BLaER1 treated with 17β-estradiol and CSF1 and Interleukin-3, amounts not matched to agents 10 nM and 100 nM (cell line): ENCODE data around the gene IGF1.

Experiments
- H3K27ac ChIP-seq, 11 experiments: shearing (Covaris generic); formaldehyde crosslinking; 2 replicates each; pipeline ENCODE4 v1.8.1; 2022
- H3K27me3 ChIP-seq, 11 experiments: shearing (Covaris generic); formaldehyde crosslinking; 2 replicates each; pipeline ENCODE4 v1.8.1; 2022
- H3K36me3 ChIP-seq, 11 experiments: shearing (Covaris generic); formaldehyde crosslinking; 2 replicates each; pipeline ENCODE4 v1.8.1; 2022
- H3K4me1 ChIP-seq, 10 experiments: shearing (Covaris generic); formaldehyde crosslinking; 2 replicates each; pipeline ENCODE4 v1.8.1; 2022
- H3K4me2 ChIP-seq, 11 experiments: shearing (Covaris generic); formaldehyde crosslinking; 2 replicates each; pipeline ENCODE4 v1.8.1; 2022
- H3K4me3 ChIP-seq, 10 experiments: shearing (Covaris generic); formaldehyde crosslinking; 2 replicates each; pipeline ENCODE4 v1.8.1; 2022
- H3K9ac ChIP-seq, 11 experiments: shearing (Covaris generic); formaldehyde crosslinking; 2 replicates each; pipeline ENCODE4 v1.8.1; 2022
- H3K9me3 ChIP-seq, 11 experiments: shearing (Covaris generic); formaldehyde crosslinking; replicated peaks in 1 of 11; 2 replicates each; pipeline ENCODE4 v1.8.1; 2022
- H4K20me1 ChIP-seq, 11 experiments: shearing (Covaris generic); formaldehyde crosslinking; 2 replicates each; pipeline ENCODE4 v1.8.1; 2022
- Cebpa-rat ChIP-seq, 11 experiments: shearing (Covaris generic); IDR thresholded peaks; 2 replicates each; pipeline ENCODE4 v1.8.1; 2022

IGF1 gene

DNA sequence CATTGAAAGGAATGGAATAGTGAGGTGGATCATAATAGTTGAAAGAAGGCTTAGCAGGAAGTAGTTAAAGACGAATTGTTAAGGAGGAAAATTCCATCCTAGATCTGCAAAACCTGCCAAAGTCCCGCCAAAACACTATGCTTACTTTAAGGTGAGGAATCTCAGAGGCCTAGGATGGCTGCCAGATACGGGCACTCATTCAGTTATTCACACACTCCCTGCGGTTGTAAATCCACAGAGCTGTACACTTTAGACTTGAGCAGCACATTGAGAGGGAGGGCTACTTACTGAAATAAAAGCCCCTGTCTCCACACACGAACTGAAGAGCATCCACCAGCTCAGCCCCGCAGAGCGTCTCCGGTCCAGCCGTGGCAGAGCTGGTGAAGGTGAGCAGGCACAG, 5.0 kb downstream of the IGF1 start:
- no peaks in the 10 kb centered on the region for H3K27me3 ChIP-seq
- H3K4me2 ChIP-seq = no peak overlapping the region
- H3K27ac ChIP-seq = no peak overlapping the region
- H4K20me1 ChIP-seq = no peaks in the 10 kb centered on the region
- H3K9ac ChIP-seq = no peak overlapping the region
- no peak overlapping the region for H3K4me3 ChIP-seq
- TF ChIP-seq Cebpa-rat (IDR thresholded peaks at IDR 0.05) = no peak
- H3K36me3 ChIP-seq = no peaks in the 10 kb centered on the region
- peaks cover 8 to 22% (median 13%) of the 10 kb centered on the region in 10 experiments; a peak in 19 of 20 replicates for H3K4me1 ChIP-seq
- H3K9me3 ChIP-seq = no peaks in the 10 kb centered on the region

DNA sequence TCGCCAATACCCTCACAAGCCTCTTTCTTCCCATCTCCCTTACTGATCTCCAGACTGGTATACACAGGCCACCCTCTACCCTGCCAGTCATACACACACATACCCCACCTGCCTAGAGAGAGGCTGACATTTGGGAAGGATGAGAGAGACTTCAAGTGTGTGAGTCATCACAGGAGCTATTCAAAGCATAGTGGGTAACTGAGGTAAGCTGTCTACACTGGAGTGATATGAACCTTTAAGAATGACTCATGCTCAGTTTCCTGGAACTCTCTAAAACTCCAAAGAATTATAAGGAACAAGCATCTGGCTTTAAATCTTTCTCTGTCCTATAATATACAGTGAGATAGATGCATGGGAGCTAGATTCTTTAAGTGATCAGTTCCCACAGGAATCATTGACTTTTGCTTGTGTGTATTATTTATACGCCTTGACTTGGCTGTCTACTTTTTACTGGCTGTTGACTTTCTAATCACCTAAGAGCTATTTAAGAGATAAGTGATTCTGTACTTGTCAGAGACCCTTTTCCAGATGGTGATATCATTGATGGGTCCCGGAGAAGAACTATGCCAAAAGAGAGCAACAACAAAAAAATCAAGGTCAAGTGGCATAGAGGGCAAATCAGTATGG, 5.8 kb downstream of the IGF1 start:
- Histone ChIP-seq H3K4me3 (no peak overlapping the region), H3K27me3 (no peaks in the 10 kb centered on the region), H3K36me3 (no peaks in the 10 kb centered on the region), H4K20me1 (no peaks in the 10 kb centered on the region), H3K9me3 (no peaks in the 10 kb centered on the region), H3K4me1 (peaks cover 8 to 14% (median 9%) of the 10 kb centered on the region in 10 experiments; a peak in 18 of 20 replicates), H3K27ac (no peak overlapping the region), H3K4me2 (no peak overlapping the region), H3K9ac (no peak overlapping the region)
- TF ChIP-seq Cebpa-rat (IDR thresholded peaks at IDR 0.05) = no peak

DNA sequence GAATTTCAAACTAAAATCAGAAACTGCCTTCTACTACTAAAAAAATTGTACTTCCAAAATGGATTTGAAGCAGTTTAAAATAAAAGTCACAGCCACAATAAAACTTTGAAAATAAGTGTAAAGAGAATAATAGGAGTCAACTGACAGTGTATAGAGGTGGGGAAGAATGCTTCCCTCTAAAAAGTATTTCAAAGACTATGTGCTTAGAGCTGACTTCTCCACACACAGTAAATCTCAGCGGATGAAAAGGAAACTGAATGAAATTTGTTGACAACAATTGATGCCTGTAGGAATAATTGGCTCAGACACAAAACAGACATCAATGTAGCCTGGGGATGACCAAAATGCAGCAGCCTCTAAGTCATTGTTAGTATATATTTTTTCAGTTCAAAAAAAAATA, 7.9 kb downstream of the IGF1 start:
- Histone ChIP-seq H3K27me3 (no peaks in the 10 kb centered on the region), H3K27ac (no peak overlapping the region), H3K4me2 (no peak overlapping the region), H3K4me3 (no peak overlapping the region), H3K4me1 (no peaks in the 10 kb centered on the region), H3K9me3 (no peaks in the 10 kb centered on the region), H3K9ac (no peak overlapping the region), H4K20me1 (no peaks in the 10 kb centered on the region), H3K36me3 (no peaks in the 10 kb centered on the region)
- TF ChIP-seq Cebpa-rat (IDR thresholded peaks at IDR 0.05) = no peak

DNA sequence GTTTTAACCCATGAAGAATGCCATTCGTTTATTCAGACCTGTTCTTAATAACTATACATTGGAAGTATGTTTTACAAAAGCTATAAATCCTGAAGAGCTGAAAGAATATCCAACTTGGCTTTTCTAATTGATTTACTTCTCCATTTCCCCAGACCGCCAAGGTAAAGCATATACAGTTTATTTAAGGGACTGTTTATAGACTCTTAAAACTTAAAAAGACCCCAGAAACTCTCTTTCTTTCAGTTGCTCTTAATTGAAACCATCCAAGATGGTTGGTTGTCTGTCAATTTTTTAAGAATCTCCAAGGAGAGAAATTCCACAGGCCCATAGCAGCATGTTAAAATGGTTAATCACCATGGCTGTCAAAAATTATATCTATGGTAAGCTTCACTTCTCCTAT, 8.8 kb downstream of the IGF1 start:
- Histone ChIP-seq H3K9me3 (no peaks in the 10 kb centered on the region), H3K4me2 (no peak overlapping the region), H3K27me3 (no peaks in the 10 kb centered on the region), H3K36me3 (no peaks in the 10 kb centered on the region), H3K9ac (no peak overlapping the region), H3K27ac (no peak overlapping the region), H3K4me1 (no peaks in the 10 kb centered on the region), H3K4me3 (no peak overlapping the region), H4K20me1 (no peaks in the 10 kb centered on the region)
- TF ChIP-seq Cebpa-rat (IDR thresholded peaks at IDR 0.05) = no peak

DNA sequence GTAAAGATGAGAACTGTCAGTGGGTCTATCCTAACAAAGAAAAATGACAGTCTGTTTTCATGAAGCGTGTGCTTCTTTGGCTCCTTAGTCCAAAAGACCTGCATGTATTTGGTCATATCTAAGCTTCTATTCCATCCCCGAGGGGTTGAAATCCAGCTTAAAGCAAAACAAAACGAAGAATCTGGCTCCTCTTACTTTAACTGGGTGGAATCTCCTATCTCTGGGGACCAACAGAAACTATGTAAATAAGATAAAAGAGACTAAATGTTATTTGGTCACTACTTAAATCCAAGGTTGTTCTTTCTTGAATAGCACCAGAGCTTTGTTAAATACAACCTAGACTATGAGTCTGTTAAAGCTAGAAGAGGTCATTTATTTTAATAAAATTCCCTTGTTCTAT, 9.4 kb downstream of the IGF1 start:
- Histone ChIP-seq H3K9ac (no peak overlapping the region), H3K36me3 (no peaks in the 10 kb centered on the region), H3K4me1 (no peaks in the 10 kb centered on the region), H3K27me3 (no peaks in the 10 kb centered on the region), H3K4me3 (no peak overlapping the region), H3K27ac (no peak overlapping the region), H4K20me1 (no peaks in the 10 kb centered on the region), H3K4me2 (no peak overlapping the region), H3K9me3 (no peaks in the 10 kb centered on the region)
- TF ChIP-seq Cebpa-rat (IDR thresholded peaks at IDR 0.05) = no peak

DNA sequence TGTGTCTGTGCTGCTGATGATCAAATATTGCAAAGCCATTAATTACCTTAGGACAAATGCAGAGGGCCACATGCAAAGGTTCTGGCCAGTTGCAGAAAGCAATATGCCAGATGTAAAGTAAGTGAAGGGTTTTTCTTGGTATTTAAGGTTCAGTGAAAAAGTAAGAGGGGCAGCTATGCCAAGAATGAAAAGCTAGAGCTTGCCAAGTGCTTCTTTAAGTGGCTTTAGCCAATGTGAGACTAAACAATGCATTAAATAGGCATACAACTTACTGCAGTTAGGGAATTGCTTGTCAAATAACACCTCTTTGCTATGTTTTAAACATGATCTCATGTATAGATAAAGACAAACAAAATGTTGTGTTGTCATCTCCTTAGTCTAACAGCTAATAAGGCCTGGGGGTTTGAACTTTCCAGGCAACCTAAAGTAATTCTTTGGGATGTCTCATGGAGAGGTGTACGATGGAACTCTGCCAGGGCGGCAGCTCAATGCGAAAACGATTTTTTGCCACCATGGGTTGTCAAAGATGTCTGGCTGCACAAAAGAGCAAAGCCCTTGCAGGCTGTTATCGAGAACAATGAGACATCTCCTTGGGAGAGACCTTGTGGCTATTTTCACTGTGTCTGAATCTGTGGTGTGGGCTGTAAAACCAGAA, 12.0 kb downstream of the IGF1 start:
- no peak for TF ChIP-seq Cebpa-rat (IDR thresholded peaks at IDR 0.05)
- Histone ChIP-seq H4K20me1 (no peaks in the 10 kb centered on the region), H3K4me1 (no peaks in the 10 kb centered on the region), H3K9ac (no peak overlapping the region), H3K4me2 (no peak overlapping the region), H3K27ac (no peak overlapping the region), H3K36me3 (no peaks in the 10 kb centered on the region), H3K4me3 (no peak overlapping the region), H3K27me3 (no peaks in the 10 kb centered on the region), H3K9me3 (no peaks in the 10 kb centered on the region)

DNA sequence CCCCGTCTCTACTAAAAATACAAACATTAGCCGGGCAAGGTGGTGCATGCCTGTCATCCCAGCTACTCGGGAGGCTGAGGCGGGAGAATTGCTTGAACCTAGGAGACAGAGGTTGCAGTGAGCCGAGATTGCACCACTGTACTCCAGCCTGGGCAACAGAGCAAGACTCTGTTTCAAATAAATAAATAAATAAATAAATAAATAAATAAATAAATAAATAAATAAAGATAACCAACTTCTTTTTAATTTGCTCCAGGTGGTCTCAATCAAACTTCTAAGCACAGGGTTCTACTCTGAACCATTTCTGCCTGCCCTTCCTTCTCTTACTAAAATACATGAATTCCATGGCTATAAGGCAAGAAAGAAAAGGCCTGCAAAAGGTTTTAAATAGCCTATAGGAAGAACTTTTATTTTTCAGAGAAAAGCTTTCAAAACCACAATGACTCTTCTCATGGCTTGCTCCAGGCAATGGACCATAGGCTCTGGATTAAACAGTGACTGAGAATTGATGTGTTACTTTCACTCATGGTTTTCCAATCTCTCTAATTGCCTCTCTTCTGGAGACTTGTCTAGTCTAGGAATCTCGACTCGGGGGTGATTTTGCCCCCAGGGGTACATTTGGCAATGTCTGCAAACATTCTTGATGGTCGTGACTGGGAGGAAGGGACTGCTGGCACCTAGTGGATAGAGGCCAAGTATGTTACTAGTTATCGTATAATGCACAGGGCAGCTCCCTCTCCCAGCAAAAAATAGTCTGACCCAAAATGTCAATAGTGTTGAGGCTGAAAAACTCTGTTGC, 14.4 kb downstream of the IGF1 start:
- no peaks in the 10 kb centered on the region for H4K20me1 ChIP-seq

DNA sequence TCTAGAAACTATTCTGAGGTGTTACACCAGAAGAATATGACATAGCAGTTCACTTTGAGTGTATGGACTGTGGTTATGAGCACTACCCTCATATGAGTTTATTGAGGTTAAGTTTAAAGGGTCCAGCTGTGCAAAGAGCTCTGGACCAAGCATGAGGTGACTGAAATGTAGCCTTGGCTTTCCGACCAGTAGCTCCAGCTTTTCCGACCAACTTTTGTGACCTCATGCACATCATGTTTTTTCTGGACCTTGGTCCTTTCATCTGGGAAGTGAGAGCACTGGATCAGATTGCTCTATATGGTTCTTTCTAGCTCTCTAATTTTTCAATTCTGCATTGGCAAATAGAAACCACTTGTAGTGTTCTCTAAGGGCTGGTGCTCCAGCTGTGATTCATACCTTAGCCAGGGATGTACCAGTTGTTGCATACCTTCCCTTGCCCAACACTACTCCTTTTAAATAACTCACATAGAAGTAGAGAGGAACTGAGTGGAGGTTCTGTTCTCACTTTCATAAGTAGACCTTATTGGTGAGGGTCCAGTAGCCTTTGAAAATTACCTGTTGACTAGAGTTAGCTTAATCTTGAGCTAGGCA, 16.6 kb downstream of the IGF1 start:
- Histone ChIP-seq H3K4me3 (no peak overlapping the region), H3K4me2 (no peak overlapping the region), H3K36me3 (no peaks in the 10 kb centered on the region), H3K27ac (no peak overlapping the region), H3K27me3 (no peaks in the 10 kb centered on the region), H3K4me1 (no peaks in the 10 kb centered on the region), H3K9ac (no peak overlapping the region), H4K20me1 (no peaks in the 10 kb centered on the region), H3K9me3 (no peaks in the 10 kb centered on the region)
- no peak for TF ChIP-seq Cebpa-rat (IDR thresholded peaks at IDR 0.05)

More for the DNA sequence above, 14.4 kb downstream of the IGF1 start:
- no peak overlapping the region for H3K27ac ChIP-seq
- H3K9ac ChIP-seq = no peak overlapping the region
- no peak overlapping the region for H3K4me2 ChIP-seq
- H3K4me3 ChIP-seq = no peak overlapping the region
- H3K9me3 ChIP-seq = no peaks in the 10 kb centered on the region
- no peak for TF ChIP-seq Cebpa-rat (IDR thresholded peaks at IDR 0.05)
- no peaks in the 10 kb centered on the region for H3K4me1 ChIP-seq
- no peaks in the 10 kb centered on the region for H3K27me3 ChIP-seq
- no peaks in the 10 kb centered on the region for H3K36me3 ChIP-seq

DNA sequence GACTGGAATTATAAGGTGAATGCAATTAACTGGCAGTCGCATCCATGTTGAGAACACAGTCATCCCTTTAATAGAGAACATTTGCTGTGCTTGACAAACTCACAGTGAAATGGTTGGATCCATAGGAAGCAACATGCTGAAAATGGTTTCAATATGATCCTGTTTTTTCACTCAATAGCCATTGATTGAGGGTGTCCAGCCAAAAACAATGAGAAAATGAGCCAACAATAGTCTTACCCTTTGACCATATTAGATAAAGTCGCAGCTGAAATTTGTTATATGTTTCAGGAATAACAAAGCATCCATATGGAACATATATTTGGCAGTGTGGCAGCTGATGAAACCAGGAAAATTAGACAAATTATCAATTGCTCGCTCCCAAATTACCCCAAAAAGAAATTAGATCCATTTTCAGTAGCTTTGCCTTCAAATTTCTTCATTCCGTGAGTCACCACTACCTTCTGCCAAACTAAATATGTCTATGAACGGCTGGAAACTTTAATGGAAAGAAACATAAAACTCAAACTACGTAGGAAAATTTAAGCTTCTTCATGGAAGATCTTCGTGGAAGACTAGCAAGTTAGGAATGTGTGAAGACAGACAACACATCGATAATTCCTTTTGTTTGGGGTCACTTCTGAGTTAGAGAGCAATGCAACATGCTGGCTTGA, 17.4 kb downstream of the IGF1 start:
- TF ChIP-seq Cebpa-rat (IDR thresholded peaks at IDR 0.05) = no peak
- H3K36me3 ChIP-seq = no peaks in the 10 kb centered on the region
- no peak overlapping the region for H3K4me2 ChIP-seq
- H3K9me3 ChIP-seq = no peaks in the 10 kb centered on the region
- H3K4me1 ChIP-seq = no peaks in the 10 kb centered on the region
- no peak overlapping the region for H3K27ac ChIP-seq
- H4K20me1 ChIP-seq = no peaks in the 10 kb centered on the region
- H3K9ac ChIP-seq = no peak overlapping the region
- H3K27me3 ChIP-seq = no peaks in the 10 kb centered on the region
- no peak overlapping the region for H3K4me3 ChIP-seq
